HepG2 (cell line): ENCODE data around the gene BET1. TPM values are rescaled to one million over a fixed set of nuclear protein-coding genes. Genes with fewer than 3 reads are reported as not detected.

Source experiments
- ATAC-seq: fragments of 200-7000 bp; cut with Tn5 transposase; 3 replicates; pipeline ENCODE4 v1.9.1; 2020; ENCODE audit warnings: mild to moderate bottlenecking, moderate library complexity
- BruUV-seq: library from RNA; stranded (reverse); fragments of 400-500 nt; replicated peaks from 2 replicates; lab custom pipeline; 2021; lab: Mats Ljungman, UMichigan
- CTCF ChIA-PET: fragments of 300-600 bp; formaldehyde crosslinking; extraction: SDS; loops from one replicate; lab custom pipeline; 2021; ENCODE audit warnings: low total read pairs, inconsistent platforms, low intra/inter-chr PET ratio; lab: Yijun Ruan, JAX
- POLR2A ChIA-PET: fragments of 350-600 bp; sonication (Branson Sonifier 250); formaldehyde crosslinking; loops from one replicate; lab custom pipeline; 2020; ENCODE audit warnings: antibody characterized with exemption, inconsistent platforms; lab: Yijun Ruan, JAX
- DNase-seq: peaks from one replicate; pipeline ENCODE4 v3.0.0-alpha.2; 2015; ENCODE audit warnings: low spot score
- FAIRE-seq: peaks from 3 replicates; lab custom pipeline; 2011; peaks lifted over from hg19 to GRCh38; lab: Jason Lieb, UNC
- H2AFZ ChIP-seq: one replicate; pipeline ENCODE4 v1.6.1; 2011; ENCODE audit warnings: low read length, inconsistent platforms
- H3K27ac ChIP-seq: fragments of 300-600 bp; 3 replicates; pipeline ENCODE4 v1.8.0; 2011; ENCODE audit warnings: mixed run types, mild to moderate bottlenecking, mixed read lengths, low read length, inconsistent platforms; ENCODE audit not compliant: insufficient read depth; ENCODE audit errors: extremely low read length
- H3K27me3 ChIP-seq, 2 experiments: fragments of 200-600 bp in 1 of 2; 2 replicates in 1 of 2; 3 replicates in 1 of 2; pipeline versions ENCODE4 v1.6.0 to v1.8.0; 2011; ENCODE audit warnings: low read length in 2 of 2, mild to moderate bottlenecking in 2 of 2, moderate library complexity in 2 of 2, inconsistent platforms in 1 of 2; ENCODE audit not compliant: insufficient read depth in 2 of 2, control insufficient read depth in 1 of 2
- H3K36me3 ChIP-seq, 2 experiments: fragments of 200-600 bp in 1 of 2; replicated peaks in 1 of 2; 2 replicates in 1 of 2; 3 replicates in 1 of 2; pipeline versions ENCODE4 v1.5.1 to v1.8.0; 2011; ENCODE audit warnings: low read length in 2 of 2, inconsistent platforms in 1 of 2; ENCODE audit not compliant: insufficient read depth in 2 of 2, control insufficient read depth in 1 of 2
- H3K4me1 ChIP-seq: 2 replicates; pipeline ENCODE4 v1.5.1; 2012; ENCODE audit warnings: low read length, inconsistent platforms; ENCODE audit not compliant: insufficient read depth
- H3K4me2 ChIP-seq: 2 replicates; pipeline ENCODE4 v1.6.0; 2011; ENCODE audit warnings: low read depth, low read length, inconsistent platforms
- H3K4me3 ChIP-seq, 3 experiments: fragments of 200-600 bp in 1 of 3; sonication (generic), shearing (Covaris generic) in 1 of 3; replicated peaks in 1 of 3; 2 replicates each; pipeline ENCODE4 v1.5.1; 2011 to 2016; ENCODE audit warnings: low read length in 3 of 3, inconsistent platforms in 2 of 3, low read depth in 2 of 3, mild to moderate bottlenecking in 2 of 3, control low read depth in 1 of 3, mixed read lengths in 1 of 3; ENCODE audit not compliant: insufficient read depth in 1 of 3
- H3K79me2 ChIP-seq: one replicate; pipeline ENCODE4 v1.6.1; 2011; ENCODE audit warnings: low read length, inconsistent platforms; ENCODE audit not compliant: insufficient read depth
- H3K9ac ChIP-seq: 2 replicates; pipeline ENCODE4 v1.6.0; 2011; ENCODE audit warnings: mild to moderate bottlenecking, low read depth, low read length, inconsistent platforms; ENCODE audit not compliant: insufficient read depth
- H3K9me3 ChIP-seq: 2 replicates; pipeline ENCODE4 v1.5.1; 2012; ENCODE audit warnings: mild to moderate bottlenecking, low read length
- H4K20me1 ChIP-seq: 2 replicates; pipeline ENCODE4 v1.6.0; 2011; ENCODE audit warnings: inconsistent platforms, mild to moderate bottlenecking, low read length, moderate library complexity; ENCODE audit not compliant: insufficient read depth
- BORCS8-MEF2B ChIP-seq: sonication (generic); formaldehyde crosslinking; IDR thresholded peaks from 2 replicates; pipeline ENCODE4 v1.8.0; 2022; ENCODE audit warnings: mild to moderate bottlenecking, missing genetic modification reagents
- CHD2 ChIP-seq: IDR thresholded peaks from 2 replicates; pipeline ENCODE4 v1.6.1; 2011; ENCODE audit warnings: low read depth, low read length, improper control_type of control experiment
- GLMP ChIP-seq: sonication (generic); formaldehyde crosslinking; IDR thresholded peaks from 2 replicates; pipeline ENCODE4 v1.9.0; 2021; ENCODE audit warnings: missing genetic modification reagents, mild to moderate bottlenecking, borderline replicate concordance
- GMEB1 ChIP-seq: sonication (generic); formaldehyde crosslinking; IDR thresholded peaks from 2 replicates; pipeline ENCODE4 v1.5.1; 2020; ENCODE audit warnings: missing genetic modification reagents, mild to moderate bottlenecking, borderline replicate concordance
- MED8 ChIP-seq: sonication (generic); formaldehyde crosslinking; IDR thresholded peaks from 2 replicates; pipeline ENCODE4 v1.8.1; 2023; ENCODE audit warnings: mild to moderate bottlenecking, missing genetic modification reagents; ENCODE audit not compliant: insufficient replicate concordance
- NBN ChIP-seq: fragments of 450-650 bp; conservative IDR thresholded peaks from 2 replicates; pipeline ENCODE4 v1.6.1; 2017
- NFKB2 ChIP-seq: sonication (generic); formaldehyde crosslinking; IDR thresholded peaks from 2 replicates; pipeline ENCODE4 v1.4.0; 2020; ENCODE audit warnings: missing genetic modification reagents, borderline replicate concordance
- PRDM15 ChIP-seq: sonication (generic); formaldehyde crosslinking; IDR thresholded peaks from 2 replicates; pipeline ENCODE4 v1.4.0; 2020; ENCODE audit warnings: missing genetic modification reagents
- SOX5 ChIP-seq: IDR thresholded peaks from 2 replicates; pipeline ENCODE4 v1.6.1; 2016; ENCODE audit warnings: borderline replicate concordance
- ZEB1 ChIP-seq: IDR thresholded peaks from 2 replicates; pipeline ENCODE4 v1.6.1; 2012; ENCODE audit warnings: mild to moderate bottlenecking, low read depth, inconsistent platforms; ENCODE audit not compliant: insufficient replicate concordance
- ZNF644 ChIP-seq: IDR thresholded peaks from 2 replicates; pipeline ENCODE4 v1.6.1; 2016; ENCODE audit warnings: low read depth
- ZNF720 ChIP-seq: sonication (generic); formaldehyde crosslinking; IDR thresholded peaks from 2 replicates; pipeline ENCODE4 v1.4.0; 2020; ENCODE audit warnings: missing genetic modification reagents
- WGBS: methylation state at CpG from one replicate; pipeline ENCODE4 v1.1.6; 2017; ENCODE audit warnings: low lambda C conversion rate; 5-methylcytosine and 5-hydroxymethylcytosine counted together
- in situ Hi-C: cut with HindIII; loops from 2 replicates; pipeline ENCODE4 v1.10.0; 2017; ENCODE audit warnings: low pct_unique_long_range_greater_than_20kb; ENCODE audit not compliant: extremely low pct_ligation_motif_present
- intact Hi-C: fragments of 100-400 bp; cut with micrococcal nuclease; formaldehyde crosslinking; loops from one replicate; pipeline ENCODE4 v1.10.0; 2022; ENCODE audit not compliant: unreplicated experiment
- polyA plus RNA-seq, 8 experiments: library from polyadenylated mRNA; depleted of rRNA in 3 of 8; stranded (reverse) in 7 of 8; unstranded in 1 of 8; fragments of >200 nt; fragmentation: Illumina TruSeq in 4 of 8; extraction: Trizol in 4 of 8; gene quantifications; 2 replicates each; pipeline versions ENCODE4 v1.2.1 to v1.2.3, GENCODE V29; 2011 to 2016; ENCODE audit warnings: low read depth in 4 of 8, missing spikeins in 1 of 8, mixed read lengths in 1 of 8; ENCODE audit not compliant: insufficient read depth in 1 of 8
- total RNA-seq, 5 experiments: library from RNA; depleted of rRNA; stranded (reverse); fragments of >200 nt; fragmentation: Illumina TruSeq; extraction: Trizol; gene quantifications; 2 replicates each; pipeline ENCODE4 v1.2.3, GENCODE V29; 2016; ENCODE audit warnings: low read depth in 1 of 5
- TF ChIP-seq, protein P1 (sequence below): IDR thresholded peaks from 2 replicates; pipeline ENCODE4 v1.6.1; 2016; ENCODE audit warnings: missing biosample characterization, missing genetic modification reagents, low read depth

BET1 gene
- total and polyA plus RNA-seq, 2 of the 13 experiments (the other 11 are each of a cell fraction or from before 2014, with no cell fraction given): 23.8 to 33.7 TPM

- ChIA-PET POLR2A (no interaction called here), CTCF (no interaction called here)
- Histone ChIP-seq H3K9me3 (no peaks in the 10 kb centered on the region), H3K27ac (no peak overlapping the region), H2AFZ (no peak overlapping the region), H3K27me3 (no peaks in the 10 kb centered on the region), H3K4me1 (no peaks in the 10 kb centered on the region), H3K4me3 (no peak overlapping the region), H3K36me3 (no peaks in the 10 kb centered on the region), H4K20me1 (no peaks in the 10 kb centered on the region), H3K9ac (no peak overlapping the region), H3K4me2 (no peak overlapping the region), H3K79me2 (no peaks in the 10 kb centered on the region)
- ATAC-seq (no peak), DNase-seq (no peak), FAIRE-seq (no peak)
- intact Hi-C loops (no loop called here), in situ Hi-C loops (no loop called here)
- TF ChIP-seq PRDM15 (CRISPR knock-in tag): no peak
- TF ChIP-seq NBN: no peak
- TF ChIP-seq, protein P1, sequence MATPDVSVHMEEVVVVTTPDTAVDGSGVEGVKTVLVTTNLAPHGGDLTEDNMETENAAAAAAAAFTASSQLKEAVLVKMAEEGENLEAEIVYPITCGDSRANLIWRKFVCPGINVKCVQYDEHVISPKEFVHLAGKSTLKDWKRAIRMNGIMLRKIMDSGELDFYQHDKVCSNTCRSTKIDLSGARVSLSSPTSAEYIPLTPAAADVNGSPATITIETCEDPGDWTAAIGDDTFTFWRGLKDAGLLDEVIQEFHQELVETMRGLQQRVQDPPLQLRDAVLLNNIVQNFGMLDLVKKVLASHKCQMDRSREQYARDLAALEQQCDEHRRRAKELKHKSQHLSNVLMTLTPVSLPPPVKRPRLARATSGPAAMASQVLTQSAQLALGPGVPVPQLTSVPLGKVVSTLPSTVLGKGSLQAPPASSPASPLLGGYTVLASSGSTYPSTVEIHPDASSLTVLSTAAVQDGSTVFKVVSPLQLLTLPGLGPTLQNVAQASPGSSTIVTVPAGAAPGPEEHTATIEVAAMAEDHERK (CRISPR knock-in tag): no peak
- TF ChIP-seq SOX5: no peak
- TF ChIP-seq MED8 (CRISPR knock-in tag): no peak
- no peak for TF ChIP-seq ZNF644
- TF ChIP-seq NFKB2 (CRISPR knock-in tag): no peak
- TF ChIP-seq ZNF720: no peak
- TF ChIP-seq GLMP (CRISPR knock-in tag): no peak
- no peak for TF ChIP-seq CHD2
- no peak for TF ChIP-seq BORCS8-MEF2B (CRISPR knock-in tag)
- no peak for TF ChIP-seq GMEB1 (CRISPR knock-in tag)
- no peak for TF ChIP-seq ZEB1
- WGBS: 43% methylated on average over 3 of the region's 3 CpGs
- no TSS peak for BruUV-seq
These were observed 39.3 kb downstream of the BET1 start for GRCh38 chr7:93964813-93965212.
